Measurements from ENCODE around the gene ZBTB20.

ZBTB20 gene

DNA sequence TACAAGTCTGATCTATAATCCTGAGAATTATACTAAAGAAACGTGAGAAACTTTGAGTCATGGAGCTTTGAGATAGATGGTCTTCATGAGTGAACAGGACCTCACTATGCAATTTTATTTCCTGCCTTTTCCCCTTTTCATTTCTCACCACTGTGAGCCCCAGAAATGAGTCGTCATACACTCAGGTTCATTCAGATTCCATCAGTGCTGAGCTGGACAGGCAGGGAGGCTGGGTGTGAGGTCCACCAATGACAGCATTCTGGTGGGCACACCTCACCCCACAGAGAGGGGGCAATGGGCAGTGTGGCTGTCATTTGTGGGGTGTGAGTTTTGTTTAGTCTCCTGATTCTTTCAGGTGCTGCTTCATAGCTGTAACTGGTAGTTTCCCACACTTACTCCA is 836.4 kb downstream of the ZBTB20 start:
- Histone ChIP-seq H3K27ac (ENCODE audit: low read length) (no peak overlapping the region), H3K4me3 (ENCODE audit: low read depth in 1 of 2, low read length in 2 of 2) (no peak overlapping the region), H3K36me3 (ENCODE audit: insufficient read depth, low read length) (no peaks in the 10 kb centered on the region), H3K9me3 (ENCODE audit: insufficient read depth, low read length, severe bottlenecking) (no peaks in the 10 kb centered on the region), H3K79me2 (ENCODE audit: insufficient read depth, low read length) (no peaks in the 10 kb centered on the region), H3K4me2 (ENCODE audit: insufficient read depth, low read length) (no peak overlapping the region), H2AFZ (ENCODE audit: low read depth, low read length) (no peak overlapping the region), H3K4me1 (ENCODE audit: insufficient read depth, low read length) (no peaks in the 10 kb centered on the region), H3K9ac (ENCODE audit: low read depth, low read length) (no peak overlapping the region), H4K20me1 (ENCODE audit: insufficient read depth, low read length) (no peaks in the 10 kb centered on the region), H3K27me3 (ENCODE audit: insufficient read depth, low read length, poor library complexity) (no peaks in the 10 kb centered on the region)
- no peak for TF ChIP-seq EZH2 (IDR thresholded peaks at IDR 0.05; ENCODE audit: borderline replicate concordance, low read depth, low read length, severe bottlenecking)
- TF ChIP-seq, protein P1, sequence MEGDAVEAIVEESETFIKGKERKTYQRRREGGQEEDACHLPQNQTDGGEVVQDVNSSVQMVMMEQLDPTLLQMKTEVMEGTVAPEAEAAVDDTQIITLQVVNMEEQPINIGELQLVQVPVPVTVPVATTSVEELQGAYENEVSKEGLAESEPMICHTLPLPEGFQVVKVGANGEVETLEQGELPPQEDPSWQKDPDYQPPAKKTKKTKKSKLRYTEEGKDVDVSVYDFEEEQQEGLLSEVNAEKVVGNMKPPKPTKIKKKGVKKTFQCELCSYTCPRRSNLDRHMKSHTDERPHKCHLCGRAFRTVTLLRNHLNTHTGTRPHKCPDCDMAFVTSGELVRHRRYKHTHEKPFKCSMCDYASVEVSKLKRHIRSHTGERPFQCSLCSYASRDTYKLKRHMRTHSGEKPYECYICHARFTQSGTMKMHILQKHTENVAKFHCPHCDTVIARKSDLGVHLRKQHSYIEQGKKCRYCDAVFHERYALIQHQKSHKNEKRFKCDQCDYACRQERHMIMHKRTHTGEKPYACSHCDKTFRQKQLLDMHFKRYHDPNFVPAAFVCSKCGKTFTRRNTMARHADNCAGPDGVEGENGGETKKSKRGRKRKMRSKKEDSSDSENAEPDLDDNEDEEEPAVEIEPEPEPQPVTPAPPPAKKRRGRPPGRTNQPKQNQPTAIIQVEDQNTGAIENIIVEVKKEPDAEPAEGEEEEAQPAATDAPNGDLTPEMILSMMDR (IDR thresholded peaks at IDR 0.05; ENCODE audit: borderline replicate concordance, extremely low read depth, low read length, poor library complexity, severe bottlenecking): no peak
- DNase-seq (no peak), ATAC-seq (ENCODE audit: insufficient read depth, low read depth) (no peak)

- Histone ChIP-seq H3K4me2 (ENCODE audit: insufficient read depth, low read length) (no peak overlapping the region), H3K4me1 (ENCODE audit: insufficient read depth, low read length) (no peaks in the 10 kb centered on the region), H3K9ac (ENCODE audit: low read depth, low read length) (no peak overlapping the region), H3K9me3 (ENCODE audit: insufficient read depth, low read length, severe bottlenecking) (no peaks in the 10 kb centered on the region), H3K79me2 (ENCODE audit: insufficient read depth, low read length) (no peaks in the 10 kb centered on the region), H3K4me3 (ENCODE audit: low read depth in 1 of 2, low read length in 2 of 2) (no peak overlapping the region), H3K27ac (ENCODE audit: low read length) (no peak overlapping the region), H4K20me1 (ENCODE audit: insufficient read depth, low read length) (no peaks in the 10 kb centered on the region), H3K27me3 (ENCODE audit: insufficient read depth, low read length, poor library complexity) (no peaks in the 10 kb centered on the region), H2AFZ (ENCODE audit: low read depth, low read length) (no peak overlapping the region), H3K36me3 (ENCODE audit: insufficient read depth, low read length) (no peaks in the 10 kb centered on the region)
- ATAC-seq (ENCODE audit: insufficient read depth, low read depth) (no peak), DNase-seq (no peak)
- no peak for TF ChIP-seq EZH2 (IDR thresholded peaks at IDR 0.05; ENCODE audit: borderline replicate concordance, low read depth, low read length, severe bottlenecking)
- TF ChIP-seq, protein P1 (IDR thresholded peaks at IDR 0.05; ENCODE audit: borderline replicate concordance, extremely low read depth, low read length, poor library complexity, severe bottlenecking): no peak
These were observed 838.3 kb downstream of the ZBTB20 start for GRCh38 chr3:114308830-114309229.

DNA sequence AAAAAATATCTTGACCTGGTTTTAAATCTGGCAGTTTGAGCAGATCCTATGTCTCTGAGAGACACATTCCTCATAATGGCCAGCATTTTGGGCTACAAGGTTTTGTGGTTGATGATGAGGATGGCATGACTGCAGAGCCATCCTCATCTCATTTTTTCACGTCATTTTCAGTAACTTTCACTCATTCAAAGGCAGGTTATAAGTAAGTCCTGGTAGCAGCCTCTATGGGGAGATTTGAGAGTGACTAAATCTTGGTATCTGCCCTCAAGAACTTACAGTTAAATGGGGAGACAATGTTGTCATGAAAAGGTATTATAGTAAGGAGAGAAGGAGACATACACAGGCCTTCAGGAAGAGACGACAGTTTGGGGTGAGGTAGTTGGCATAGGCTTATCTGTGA is 838.7 kb downstream of the ZBTB20 start:
- no peak overlapping the region for H3K27ac ChIP-seq (ENCODE audit: low read length)
- H3K4me3 ChIP-seq (ENCODE audit: low read depth in 1 of 2, low read length in 2 of 2): no peak overlapping the region
- ATAC-seq (ENCODE audit: insufficient read depth, low read depth) (no peak), DNase-seq (no peak)
- H3K4me2 ChIP-seq (ENCODE audit: insufficient read depth, low read length): no peak overlapping the region
- H3K27me3 ChIP-seq (ENCODE audit: insufficient read depth, low read length, poor library complexity): no peaks in the 10 kb centered on the region
- no peaks in the 10 kb centered on the region for H4K20me1 ChIP-seq (ENCODE audit: insufficient read depth, low read length)
- H3K79me2 ChIP-seq (ENCODE audit: insufficient read depth, low read length): no peaks in the 10 kb centered on the region
- H3K4me1 ChIP-seq (ENCODE audit: insufficient read depth, low read length): no peaks in the 10 kb centered on the region
- no peak for TF ChIP-seq EZH2 (IDR thresholded peaks at IDR 0.05; ENCODE audit: borderline replicate concordance, low read depth, low read length, severe bottlenecking)
- TF ChIP-seq, protein P1 (IDR thresholded peaks at IDR 0.05; ENCODE audit: borderline replicate concordance, extremely low read depth, low read length, poor library complexity, severe bottlenecking): no peak
- no peaks in the 10 kb centered on the region for H3K36me3 ChIP-seq (ENCODE audit: insufficient read depth, low read length)
- no peak overlapping the region for H3K9ac ChIP-seq (ENCODE audit: low read depth, low read length)
- no peaks in the 10 kb centered on the region for H3K9me3 ChIP-seq (ENCODE audit: insufficient read depth, low read length, severe bottlenecking)
- H2AFZ ChIP-seq (ENCODE audit: low read depth, low read length): no peak overlapping the region

DNA sequence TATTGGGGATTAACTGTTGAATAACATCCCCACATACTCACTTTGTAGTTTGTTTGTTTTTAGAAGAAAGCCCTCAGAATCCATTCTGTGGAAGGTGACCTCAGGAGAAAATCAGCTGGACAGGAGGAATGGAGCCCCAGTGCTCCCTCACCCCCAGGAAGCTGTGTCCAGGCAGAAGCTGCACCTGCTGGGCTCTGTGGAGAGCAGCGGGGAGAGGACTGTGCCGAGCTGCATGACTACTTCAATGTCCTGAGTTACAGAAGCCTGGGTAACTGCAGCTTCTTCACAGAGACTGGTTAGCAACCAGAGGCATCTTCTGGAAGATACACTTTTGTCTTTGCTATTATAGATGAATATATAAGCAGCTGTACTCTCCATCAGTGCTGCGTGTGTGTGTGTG is 839.3 kb downstream of the ZBTB20 start:
- H3K4me2 ChIP-seq (ENCODE audit: insufficient read depth, low read length): no peak overlapping the region
- H4K20me1 ChIP-seq (ENCODE audit: insufficient read depth, low read length): no peaks in the 10 kb centered on the region
- no peak overlapping the region for H3K27ac ChIP-seq (ENCODE audit: low read length)
- H2AFZ ChIP-seq (ENCODE audit: low read depth, low read length): no peak overlapping the region
- H3K4me1 ChIP-seq (ENCODE audit: insufficient read depth, low read length): no peaks in the 10 kb centered on the region
- no peaks in the 10 kb centered on the region for H3K79me2 ChIP-seq (ENCODE audit: insufficient read depth, low read length)
- H3K36me3 ChIP-seq (ENCODE audit: insufficient read depth, low read length): no peaks in the 10 kb centered on the region
- TF ChIP-seq, protein P1 (IDR thresholded peaks at IDR 0.05; ENCODE audit: borderline replicate concordance, extremely low read depth, low read length, poor library complexity, severe bottlenecking): no peak
- no peak for TF ChIP-seq EZH2 (IDR thresholded peaks at IDR 0.05; ENCODE audit: borderline replicate concordance, low read depth, low read length, severe bottlenecking)
- no peak overlapping the region for H3K9ac ChIP-seq (ENCODE audit: low read depth, low read length)
- no peaks in the 10 kb centered on the region for H3K27me3 ChIP-seq (ENCODE audit: insufficient read depth, low read length, poor library complexity)
- no peak overlapping the region for H3K4me3 ChIP-seq (ENCODE audit: low read depth in 1 of 2, low read length in 2 of 2)
- no peak for ATAC-seq (ENCODE audit: insufficient read depth, low read depth)
- no peaks in the 10 kb centered on the region for H3K9me3 ChIP-seq (ENCODE audit: insufficient read depth, low read length, severe bottlenecking)
- DNase-seq: no peak

Measured in DND-41 (cell line).